Measurements from ENCODE around the gene NFATC2. TPM values are rescaled to one million over a fixed set of nuclear protein-coding genes. Genes with fewer than 3 reads are reported as not detected.

NFATC2 gene
- total RNA-seq, 6 experiments from 2014 or later: 3.9 to 7.1 (median 4.7) TPM

- Histone ChIP-seq H3K4me1 (no peaks in the 10 kb centered on the region), H3K9me3 (no peaks in the 10 kb centered on the region), H3K36me3 (no peaks in the 10 kb centered on the region), H3K4me3 (no peak overlapping the region), H3K27me3 (no peaks in the 10 kb centered on the region), H3K27ac (no peak overlapping the region)
- ATAC-seq: peak in 1 of 4 donors; percentile 29
- DNase-seq: no peak
- TF ChIP-seq POLR2A (IDR thresholded peaks at IDR 0.05) (no peak), CTCF (IDR thresholded peaks at IDR 0.05) (no peak)
- intact Hi-C loops (cut with DNase I): no loop called here
- WGBS (ENCODE audit: insufficient coverage, low coverage, low lambda C conversion rate, missing lambda C conversion rate): 67% methylated on average over 1 of the region's 4 CpGs
These were observed 39.1 kb downstream of the NFATC2 start for GRCh38 chr20:51503376-51503775.

- no peak overlapping the region for H3K27ac ChIP-seq
- DNase-seq (no peak), ATAC-seq (no peak)
- H3K4me1 ChIP-seq: no peaks in the 10 kb centered on the region
- intact Hi-C loops (cut with DNase I): no loop called here
- H3K4me3 ChIP-seq: no peak overlapping the region
- no peaks in the 10 kb centered on the region for H3K27me3 ChIP-seq
- no peaks in the 10 kb centered on the region for H3K36me3 ChIP-seq
- TF ChIP-seq CTCF (IDR thresholded peaks at IDR 0.05): no peak
- TF ChIP-seq POLR2A (IDR thresholded peaks at IDR 0.05): no peak
- 40% methylated on average over 1 of the region's 1 CpG for WGBS (ENCODE audit: insufficient coverage, low coverage, low lambda C conversion rate, missing lambda C conversion rate)
- no peaks in the 10 kb centered on the region for H3K9me3 ChIP-seq
These were observed 41.6 kb downstream of the NFATC2 start for GRCh38 chr20:51500936-51501335.

GRCh38 chr20:51500311-51500710, 42.2 kb downstream of the NFATC2 start:
- DNase-seq (no peak), ATAC-seq (peak; percentile 48 to 57 (median 52))
- 70% methylated on average over 2 of the region's 3 CpGs for WGBS (ENCODE audit: insufficient coverage, low coverage, low lambda C conversion rate, missing lambda C conversion rate)
- H3K9me3 ChIP-seq: no peaks in the 10 kb centered on the region
- intact Hi-C loops (cut with DNase I): no loop called here
- H3K4me1 ChIP-seq: no peaks in the 10 kb centered on the region
- H3K36me3 ChIP-seq: no peaks in the 10 kb centered on the region
- no peak for TF ChIP-seq POLR2A (IDR thresholded peaks at IDR 0.05)
- TF ChIP-seq CTCF (IDR thresholded peaks at IDR 0.05): no peak
- no peaks in the 10 kb centered on the region for H3K27me3 ChIP-seq
- no peak overlapping the region for H3K4me3 ChIP-seq
- H3K27ac ChIP-seq: no peak overlapping the region

GRCh38 chr20:51498765-51499540, 43.6 kb downstream of the NFATC2 start:
- H3K4me1 ChIP-seq: no peaks in the 10 kb centered on the region
- WGBS (ENCODE audit: insufficient coverage, low coverage, low lambda C conversion rate, missing lambda C conversion rate): 97% methylated on average over 10 of the region's 11 CpGs
- H3K4me3 ChIP-seq: no peak overlapping the region
- H3K27me3 ChIP-seq: no peaks in the 10 kb centered on the region
- no peak for ATAC-seq
- no peaks in the 10 kb centered on the region for H3K9me3 ChIP-seq
- intact Hi-C loops (cut with DNase I): no loop called here
- no peak for DNase-seq
- no peak overlapping the region for H3K27ac ChIP-seq
- no peak for TF ChIP-seq CTCF (IDR thresholded peaks at IDR 0.05)
- no peak for TF ChIP-seq POLR2A (IDR thresholded peaks at IDR 0.05)
- H3K36me3 ChIP-seq: no peaks in the 10 kb centered on the region
